HG03159 (cell line): Measurements from ENCODE around the gene PCBP3.
"Not testable (repeated sequence)": the region's sequence is repeated elsewhere in the genome, so short reads cannot be mapped to it uniquely, and the experiment has no call there.

Experiments
- ATAC-seq: cut with Tn5 transposase; IDR thresholded peaks from one replicate; pipeline ENCODE4 v1.9.1; 2021; ENCODE audit warnings: mild to moderate bottlenecking, moderate library complexity; ENCODE audit not compliant: unreplicated experiment

Gene PCBP3

DNA sequence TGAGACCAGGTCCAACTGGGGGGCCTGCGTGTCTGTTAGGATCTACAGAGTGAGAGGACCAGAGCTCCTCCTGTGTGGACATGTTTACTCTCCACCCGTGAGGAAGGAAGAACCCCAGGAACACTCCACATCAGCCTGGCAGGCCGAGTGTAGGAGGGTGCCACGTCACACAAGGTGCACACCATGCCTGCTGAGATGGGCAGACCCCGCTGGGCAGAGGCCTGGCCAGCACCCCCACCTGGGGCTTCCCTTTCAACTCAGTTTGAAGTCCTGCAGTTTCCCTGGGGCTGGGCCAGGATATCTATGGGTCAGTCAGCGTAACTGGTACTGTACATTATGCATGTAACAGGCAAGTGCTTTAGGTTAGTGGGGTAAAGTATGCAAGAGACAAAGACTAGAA, 30.1 kb upstream of the PCBP3 start:
- no peak for ATAC-seq

DNA sequence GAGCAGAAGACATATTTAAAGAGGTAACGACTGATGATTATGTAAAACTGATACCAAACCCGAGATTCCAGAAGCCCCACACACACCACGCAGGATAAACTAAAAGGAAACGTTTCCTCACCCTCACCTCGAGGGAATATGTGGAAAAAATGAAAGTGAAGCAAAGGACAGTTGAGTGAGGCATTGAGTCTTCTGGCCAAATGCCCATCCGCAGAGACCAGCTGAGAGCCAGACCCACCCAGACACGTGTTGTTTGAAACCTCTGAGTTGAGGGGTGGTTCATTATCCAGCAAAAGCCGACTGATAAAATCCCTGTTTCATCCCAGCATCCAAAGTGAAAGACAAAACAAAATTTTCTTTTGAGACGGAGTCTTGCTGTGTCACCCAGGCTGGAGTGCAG, 29.6 kb upstream of the PCBP3 start:
- no peak for ATAC-seq

DNA sequence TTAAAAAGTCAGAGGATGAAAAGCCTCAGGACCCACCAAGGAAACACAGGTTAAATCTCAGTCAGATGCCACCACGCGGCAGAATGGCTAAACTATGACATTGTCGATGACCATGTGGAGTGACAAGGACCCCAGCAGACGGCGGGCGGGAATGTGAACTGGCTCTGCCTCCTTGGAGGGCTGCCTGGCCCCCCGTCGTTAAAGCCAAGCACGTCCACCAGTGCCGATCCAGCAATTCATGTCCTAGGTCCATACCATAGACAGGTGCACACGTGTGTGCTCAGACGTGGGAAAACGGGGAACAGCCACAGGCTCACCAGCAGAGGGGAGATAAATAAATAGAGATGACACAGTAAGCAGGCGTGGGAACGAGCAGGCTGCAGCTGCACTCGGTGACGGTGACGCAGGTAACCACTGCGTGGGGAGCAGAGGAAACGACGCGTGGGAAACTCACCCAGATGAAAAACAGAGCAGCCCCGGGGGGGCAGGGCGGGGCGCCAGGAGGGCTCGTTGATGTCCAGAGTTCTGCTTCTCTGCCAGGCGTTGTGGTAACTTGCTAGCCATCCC, 28.3 kb upstream of the PCBP3 start:
- ATAC-seq: no peak

DNA sequence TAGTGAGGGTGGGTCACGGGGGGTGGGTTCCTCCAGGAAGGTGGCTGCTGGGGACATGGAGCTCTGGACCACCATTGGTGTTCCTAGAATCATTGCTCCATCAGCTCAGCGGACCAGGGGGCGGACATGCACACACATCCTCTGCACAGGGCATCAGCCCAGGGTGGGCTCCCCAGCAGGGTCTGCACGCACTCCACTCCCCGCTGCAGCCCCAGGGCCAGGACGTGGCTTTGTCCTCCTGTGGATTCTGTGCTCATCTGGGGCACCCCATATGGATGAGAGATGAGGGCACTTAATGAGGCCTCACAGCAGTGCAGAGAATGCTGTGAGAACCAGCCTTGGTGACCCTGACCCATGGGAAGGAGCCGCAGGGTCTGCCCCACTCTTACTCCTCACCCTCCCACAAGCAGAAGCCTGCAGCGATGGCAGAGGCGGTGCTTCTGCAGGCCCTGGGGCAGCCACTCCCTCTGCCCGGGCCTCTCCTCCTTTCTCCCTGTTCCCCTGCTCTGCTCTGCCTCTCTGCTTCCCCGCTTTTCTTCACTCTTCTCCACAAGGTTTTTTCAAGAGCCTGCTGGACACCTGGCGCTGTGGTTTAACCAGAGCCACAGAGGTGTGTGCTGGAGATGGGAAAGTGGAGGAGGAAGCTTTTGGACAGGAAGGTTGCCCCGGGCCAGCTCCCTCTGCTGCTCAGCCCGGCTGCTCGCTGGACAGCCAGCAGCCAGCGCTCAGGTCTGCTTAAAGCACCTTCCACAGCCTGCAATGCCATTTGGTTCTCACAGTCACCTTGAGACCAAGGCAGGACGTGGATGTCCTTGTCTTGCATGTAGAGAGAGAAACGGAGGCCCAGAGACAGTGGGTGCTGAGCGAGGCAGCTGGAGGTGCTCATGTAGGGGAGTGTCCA, 26.3 kb upstream of the PCBP3 start:
- no peak for ATAC-seq

DNA sequence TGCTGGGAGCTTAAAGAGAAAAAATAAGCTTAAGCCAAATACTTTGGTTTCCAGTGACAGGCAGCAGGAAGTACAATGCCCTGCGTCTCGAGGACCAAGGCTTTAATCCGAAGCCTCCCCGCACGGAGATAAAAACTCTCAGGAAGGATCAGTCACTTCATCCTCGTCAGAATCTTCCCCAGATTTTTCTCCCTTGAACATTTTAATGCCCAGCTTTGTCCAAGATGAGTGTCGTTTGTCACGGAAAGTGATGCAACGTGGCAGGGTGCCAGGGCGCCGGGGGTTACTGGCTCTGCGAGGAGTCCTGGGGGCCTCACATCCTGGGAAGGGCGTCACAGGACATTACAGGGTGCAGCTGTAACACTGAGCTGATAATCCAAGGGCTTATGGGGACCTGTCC, 25.2 kb upstream of the PCBP3 start:
- no peak for ATAC-seq

DNA sequence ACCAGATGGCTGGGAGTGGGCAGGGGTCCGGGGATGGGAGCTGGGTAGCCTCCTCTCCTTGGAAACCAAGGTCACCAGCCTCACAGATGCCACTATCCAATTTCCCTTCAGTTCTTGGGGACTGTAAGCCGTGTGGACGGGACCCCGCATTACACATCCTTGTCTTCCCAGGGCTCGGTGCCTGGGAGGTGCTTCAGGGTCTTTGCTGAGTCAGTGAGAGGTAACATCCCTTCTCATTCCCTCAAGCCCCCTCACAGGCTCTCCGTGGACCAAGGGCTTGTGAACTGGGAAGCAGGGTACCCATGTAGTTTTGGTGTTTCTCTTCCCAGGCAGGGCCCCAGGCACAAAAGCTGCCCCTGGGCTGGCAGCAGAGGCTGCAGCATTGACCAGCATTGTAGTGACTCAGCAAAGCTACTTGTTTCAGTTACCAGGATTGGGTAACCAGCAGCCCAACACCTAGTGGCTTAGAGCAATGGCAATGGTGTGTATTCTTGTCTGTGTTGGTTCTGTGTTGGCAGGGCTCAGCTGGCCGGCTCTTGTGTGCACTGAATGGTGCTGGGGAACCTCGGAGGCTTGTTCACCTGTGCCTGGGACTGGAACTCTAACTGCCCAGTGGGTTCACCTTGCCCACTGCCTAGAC, 24.6 kb upstream of the PCBP3 start:
- no peak for ATAC-seq

DNA sequence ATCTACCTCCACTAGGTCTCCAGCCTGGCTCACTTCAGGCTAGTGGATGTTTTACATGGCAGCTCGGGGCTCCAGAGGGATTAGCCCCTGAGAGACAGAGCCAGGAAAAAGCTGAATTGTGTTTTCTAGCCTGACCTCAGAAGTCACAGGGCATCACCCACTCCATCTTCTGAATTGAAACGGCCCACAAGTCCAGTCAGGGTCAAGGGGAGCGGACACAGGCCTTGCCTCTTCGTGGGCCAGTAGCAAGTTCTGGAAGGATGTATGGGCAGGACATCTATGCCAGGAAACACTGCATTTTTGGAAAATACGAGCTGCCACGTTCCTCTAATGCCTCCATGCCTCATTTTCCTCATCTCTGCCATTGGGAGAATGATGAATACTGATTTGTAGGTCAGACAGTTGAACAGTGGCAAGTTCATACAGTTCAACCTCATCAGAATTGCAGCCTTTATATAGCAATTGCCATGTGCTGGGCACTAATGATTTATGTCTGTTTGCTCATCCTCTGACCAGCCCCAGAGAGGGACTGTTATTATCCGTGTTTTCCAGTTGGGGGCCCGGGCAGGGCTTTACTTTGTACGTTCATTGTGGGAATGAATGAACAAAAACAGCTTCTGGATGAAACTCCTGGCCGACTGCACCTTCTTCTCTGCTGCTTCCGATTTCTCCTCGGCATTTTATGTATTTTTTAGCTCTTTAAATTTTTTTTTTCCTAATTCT, 23.2 kb upstream of the PCBP3 start:
- ATAC-seq: no peak

DNA sequence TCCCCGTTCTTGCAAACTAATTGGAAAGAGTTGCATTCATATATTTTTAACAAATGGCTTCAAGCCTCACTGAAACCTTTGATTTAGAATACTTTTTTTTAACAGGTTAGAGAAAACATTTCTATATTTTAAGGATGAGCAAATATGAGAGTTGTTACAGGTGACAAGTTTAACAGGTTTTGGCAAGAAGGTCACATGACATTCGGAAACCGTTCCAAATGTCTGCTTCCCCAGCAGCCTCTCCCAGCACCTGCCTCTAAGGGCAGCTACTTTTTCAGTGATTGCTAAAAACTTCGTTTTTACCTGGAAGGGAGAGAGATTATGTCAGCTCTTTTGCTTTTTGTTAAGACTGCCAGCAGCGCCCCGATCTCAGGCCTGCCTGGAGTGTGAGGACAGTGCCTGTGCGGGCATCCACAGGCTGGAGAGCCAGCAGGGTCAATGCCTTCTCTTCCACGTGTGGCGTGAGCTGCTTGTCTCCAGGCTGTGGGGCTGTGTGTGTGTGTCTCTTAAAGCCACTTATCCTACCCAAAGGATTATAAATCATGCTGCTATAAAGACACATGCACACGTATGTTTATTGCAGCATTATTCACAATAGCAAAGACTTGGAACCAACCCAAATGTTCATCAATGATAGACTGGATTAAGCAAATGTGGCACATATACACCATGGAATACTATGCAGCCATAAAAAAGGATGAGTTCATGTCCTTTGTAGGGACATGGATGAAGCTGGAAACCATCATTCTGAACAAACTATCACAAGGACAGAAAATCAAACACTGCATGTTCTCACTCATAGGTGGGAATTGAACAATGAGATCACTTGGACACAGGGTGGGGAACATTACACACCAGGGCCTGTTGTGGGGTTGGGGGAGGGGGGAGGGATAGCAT, 21.8 kb upstream of the PCBP3 start:
- not testable (repeated sequence) for ATAC-seq

DNA sequence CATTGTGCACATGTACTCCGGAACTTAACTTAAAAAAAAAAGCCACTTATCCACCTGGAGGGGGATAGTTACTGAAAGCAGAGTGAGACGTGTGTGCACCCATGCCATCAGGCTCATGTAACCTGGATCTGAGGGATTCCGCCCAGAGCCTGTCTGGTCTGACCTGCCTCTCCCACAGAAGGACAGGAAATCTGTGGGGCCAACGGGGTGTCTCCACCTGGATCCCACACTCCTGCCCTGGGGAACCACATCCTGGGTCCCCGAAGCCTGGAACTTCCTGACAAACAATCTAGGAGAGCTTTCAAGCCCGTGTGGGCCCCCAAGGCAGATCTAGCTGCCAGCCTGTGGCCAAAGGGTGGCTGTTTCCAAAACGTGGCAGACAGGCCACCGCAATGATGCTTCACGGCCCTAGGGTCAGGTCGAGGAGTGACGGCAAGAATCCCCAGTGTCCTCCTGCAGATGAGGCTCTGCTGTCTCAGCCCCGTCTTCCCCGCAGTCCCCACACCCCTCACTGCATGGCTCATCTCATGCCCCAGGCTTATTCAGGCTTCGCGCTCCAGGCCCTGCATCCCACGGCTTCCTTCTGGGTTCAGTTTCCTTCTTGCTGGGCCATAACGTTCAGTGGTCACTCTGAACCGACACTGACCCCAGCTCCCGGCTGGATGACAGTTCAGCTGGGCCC, 21.0 kb upstream of the PCBP3 start:
- no peak for ATAC-seq

DNA sequence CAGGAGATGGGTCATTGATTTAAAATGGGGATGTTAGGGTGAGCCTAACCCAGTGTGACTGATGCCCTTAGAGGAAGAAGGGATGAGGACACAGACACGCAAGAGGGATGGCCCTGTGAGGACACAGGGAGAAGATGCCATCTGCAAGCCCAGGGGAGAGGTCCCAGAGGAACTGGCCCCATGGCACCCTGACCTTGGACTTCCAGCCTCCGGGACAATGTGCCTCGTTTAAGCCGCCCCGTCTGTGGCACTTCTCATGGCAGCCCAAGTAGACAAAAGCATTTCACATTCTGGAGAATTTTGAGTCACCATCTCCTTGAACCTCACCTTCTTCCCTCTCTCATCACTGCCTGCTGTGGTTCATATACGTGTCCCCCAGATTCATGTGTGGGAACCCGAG, 20.1 kb upstream of the PCBP3 start:
- no peak for ATAC-seq

DNA sequence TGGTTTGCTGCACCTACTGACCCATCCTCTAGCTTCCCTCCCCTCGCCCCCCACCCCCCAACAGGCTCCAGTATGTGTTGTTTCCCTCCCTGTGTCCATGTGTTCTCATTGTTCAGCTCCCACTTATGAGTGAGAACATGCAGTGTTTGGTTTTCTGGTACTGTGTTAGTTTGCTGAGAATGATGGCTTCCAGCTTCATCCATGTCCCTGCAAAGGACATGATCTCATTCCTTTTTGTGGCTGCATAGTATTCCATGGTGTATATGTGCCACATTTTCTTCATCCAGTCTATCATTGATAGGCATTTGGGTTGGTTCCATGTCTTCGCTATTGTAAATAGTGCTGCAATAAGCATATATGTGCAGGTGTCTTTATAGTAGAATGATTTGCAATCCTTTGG, 17.4 kb upstream of the PCBP3 start:
- ATAC-seq: not testable (repeated sequence)

DNA sequence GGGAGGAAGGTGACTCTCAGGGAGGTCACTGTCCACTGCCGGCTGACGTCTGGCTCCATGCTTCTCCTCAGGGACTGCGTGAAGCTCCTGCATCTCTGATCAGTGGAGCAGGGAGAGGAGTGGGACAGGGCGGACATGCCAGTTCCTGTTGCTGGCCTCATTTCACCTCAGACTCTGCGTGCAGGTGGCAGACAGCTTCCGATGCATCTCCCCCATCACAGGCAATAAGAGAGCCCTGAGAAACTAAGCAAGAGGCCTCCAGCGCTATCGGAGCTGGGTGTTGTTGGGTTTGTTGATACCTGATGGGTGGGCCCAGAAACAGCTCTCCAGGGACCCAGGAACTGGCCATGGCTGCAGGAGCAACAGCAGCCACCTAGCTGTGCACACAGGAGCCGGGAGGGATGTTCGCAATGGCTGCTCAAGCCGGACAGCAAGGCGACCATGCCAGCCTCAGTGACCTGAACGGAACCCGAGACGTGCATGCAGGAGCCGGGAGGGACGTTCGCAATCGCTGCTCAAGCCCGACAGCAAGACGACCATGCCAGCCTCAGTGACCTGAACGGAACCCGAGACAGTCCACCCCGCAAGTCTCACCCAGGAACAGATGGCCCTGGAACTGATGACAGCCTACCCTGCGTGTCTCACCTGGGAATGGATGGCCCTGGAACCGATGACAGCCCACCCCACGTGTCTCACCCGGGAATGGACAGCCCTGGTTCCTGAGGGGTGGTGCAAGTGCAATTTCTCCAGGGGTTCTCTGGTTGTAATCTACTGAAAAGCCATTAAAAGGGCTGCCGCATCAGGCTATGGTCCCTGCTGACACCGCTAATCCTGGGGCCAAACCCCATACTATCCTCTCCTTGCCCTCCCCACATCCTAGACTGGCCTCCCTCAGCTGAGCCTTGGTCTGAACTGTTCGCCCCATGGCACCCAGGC, 14.2 kb upstream of the PCBP3 start:
- no peak for ATAC-seq

DNA sequence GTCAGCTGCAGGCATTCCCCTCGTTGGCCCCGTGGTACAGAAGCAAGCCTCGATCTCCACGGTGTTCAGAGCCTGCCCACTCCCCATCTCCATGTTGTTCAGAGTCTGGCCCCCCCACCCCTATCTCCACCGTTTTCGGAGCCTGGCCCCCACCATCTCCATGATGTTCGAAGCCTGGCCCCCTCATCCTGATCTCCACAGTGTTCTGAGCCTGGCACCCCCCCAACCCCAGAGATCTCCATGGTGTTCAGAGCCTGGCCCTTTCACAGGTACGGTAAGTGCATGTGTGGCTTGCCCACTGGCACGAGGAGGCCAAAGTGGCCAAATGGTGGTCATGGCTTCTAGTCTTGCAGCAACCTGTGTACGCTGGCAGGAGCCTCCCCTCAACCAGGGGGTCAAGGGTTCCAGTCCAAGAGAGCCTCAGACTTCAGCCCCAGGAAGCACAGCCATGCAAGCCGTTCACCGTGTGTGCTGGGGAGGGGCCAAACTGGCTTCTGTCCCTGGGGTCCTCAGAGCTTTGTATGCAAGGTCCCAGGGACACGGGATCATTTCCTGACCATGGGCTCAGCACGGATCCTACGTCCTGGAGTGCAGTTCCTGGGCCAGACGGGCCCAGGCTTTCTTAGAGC, 13.3 kb upstream of the PCBP3 start:
- no peak for ATAC-seq

DNA sequence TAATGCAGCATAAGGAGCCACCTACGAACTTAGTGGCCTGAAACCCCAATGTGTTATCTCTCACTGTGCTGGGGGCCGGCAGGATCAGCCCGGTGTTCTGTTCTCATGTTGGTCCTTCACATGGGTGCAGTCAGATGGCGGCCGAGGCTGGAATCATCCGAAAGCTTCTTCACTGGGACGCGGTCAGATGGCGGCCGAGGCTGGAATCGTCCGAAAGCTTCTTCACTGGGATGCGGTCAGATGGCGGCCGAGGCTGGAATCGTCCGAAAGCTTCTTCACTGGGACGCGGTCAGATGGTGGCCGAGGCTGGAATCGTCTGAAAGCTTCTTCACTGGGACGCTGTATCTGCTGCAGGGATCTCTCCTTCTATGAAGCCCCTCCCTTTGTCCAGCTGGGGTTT, 12.6 kb upstream of the PCBP3 start:
- ATAC-seq: no peak

DNA sequence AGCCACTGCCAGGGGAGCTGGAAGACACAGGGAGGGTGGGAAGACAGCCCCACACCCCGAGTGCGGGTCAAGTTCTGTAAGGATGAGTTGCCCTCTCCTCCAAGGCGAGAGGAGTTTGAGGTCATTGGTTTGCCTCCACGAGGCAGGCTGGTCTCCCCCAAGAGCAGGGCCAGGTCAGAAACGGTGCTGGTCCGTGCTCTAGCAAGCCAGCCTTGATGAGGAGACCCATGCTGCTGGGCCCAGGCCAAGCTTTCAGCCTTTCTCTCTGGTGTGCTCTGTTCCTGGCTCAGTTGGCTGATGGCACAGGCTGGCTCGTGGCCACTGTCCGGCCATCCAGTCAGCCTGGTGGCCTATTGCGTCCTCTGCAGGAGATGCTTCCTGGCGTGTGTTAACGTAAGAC, 12.0 kb upstream of the PCBP3 start:
- no peak for ATAC-seq

DNA sequence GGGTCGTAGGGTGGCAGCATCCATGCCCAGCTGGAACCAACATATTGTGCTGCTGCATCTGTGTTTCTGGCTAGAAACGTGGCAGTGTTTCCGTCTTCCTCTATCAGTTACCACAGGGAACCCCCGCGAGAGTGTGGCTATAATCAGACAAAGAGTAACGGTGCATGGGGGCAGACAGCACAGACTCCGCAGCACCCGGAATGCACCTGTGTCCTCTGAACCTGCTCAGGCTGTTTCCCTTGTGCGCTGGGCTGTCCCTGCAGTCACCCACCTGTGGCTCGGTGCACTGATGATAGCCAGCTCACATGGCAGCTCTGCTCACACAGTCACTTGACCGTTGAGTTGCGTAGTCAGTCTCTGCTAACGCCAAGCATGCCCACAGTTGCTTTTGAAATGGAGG, 11.4 kb upstream of the PCBP3 start:
- no peak for ATAC-seq

DNA sequence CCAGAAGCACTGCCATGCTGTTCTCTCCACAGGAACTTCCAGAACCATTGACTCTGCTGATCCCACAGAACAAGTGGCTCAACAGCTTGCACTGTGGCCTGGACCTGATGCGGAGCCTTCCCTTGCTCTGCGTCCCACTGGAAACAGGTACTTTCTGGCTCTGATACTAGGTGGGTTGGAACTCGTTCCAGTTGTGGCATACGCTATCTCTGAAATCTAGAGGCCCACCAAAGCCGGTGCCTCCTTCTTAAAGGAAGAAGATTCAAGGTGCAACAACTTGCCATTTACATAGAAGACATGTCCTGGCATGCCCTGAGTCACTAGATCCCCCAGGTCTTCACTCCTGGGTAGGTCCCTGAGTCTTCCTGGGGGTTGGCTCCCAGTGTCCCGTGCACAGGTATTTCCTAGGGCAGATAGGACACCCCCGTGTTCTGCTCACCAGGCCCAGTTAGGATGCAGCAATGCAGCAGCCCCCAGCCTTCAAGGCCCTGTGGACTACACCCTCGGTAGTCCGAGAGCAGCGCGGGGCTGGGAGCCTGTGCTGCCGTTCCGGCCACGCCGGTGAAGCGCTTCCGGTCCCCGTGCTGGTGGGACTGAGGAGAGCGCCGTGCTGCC, 10.8 kb upstream of the PCBP3 start:
- ATAC-seq: no peak
